GM18868 (cell line): Measurements from ENCODE around the gene GNB5.
"Not testable (repeated sequence)": the region's sequence is repeated elsewhere in the genome, so short reads cannot be mapped to it uniquely, and the experiment has no call there.

Experiments
- ATAC-seq: cut with Tn5 transposase; IDR thresholded peaks from one replicate; pipeline ENCODE4 v1.9.1; 2021; ENCODE audit warnings: mild to moderate bottlenecking, moderate library complexity; ENCODE audit not compliant: unreplicated experiment

GNB5 gene

DNA sequence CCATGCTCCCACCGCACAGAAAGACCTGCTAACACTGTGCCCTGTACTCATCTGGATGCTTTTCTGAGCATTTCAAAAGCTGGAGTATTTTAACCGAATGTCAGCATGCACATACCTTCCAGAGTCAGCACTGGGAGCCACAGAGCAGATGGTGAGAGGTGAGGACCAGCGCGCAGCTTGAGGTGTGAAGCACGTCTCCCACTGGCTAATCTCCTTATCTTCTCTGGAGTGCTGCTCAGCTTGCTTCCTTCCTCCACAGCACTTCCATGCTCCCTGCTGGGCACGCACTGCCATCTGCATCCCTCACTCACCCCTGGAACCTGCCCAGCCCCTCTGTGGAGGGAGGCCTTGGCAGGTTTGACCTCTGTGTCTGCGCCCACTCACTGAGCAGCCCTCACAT lies at the start of gene GNB5:
TSS of gene GNB5 (minus strand) at position 186 of the 400 bp plus-strand sequence. CDS start 6,716 bp downstream, outside the sequence.
- no peak for ATAC-seq

DNA sequence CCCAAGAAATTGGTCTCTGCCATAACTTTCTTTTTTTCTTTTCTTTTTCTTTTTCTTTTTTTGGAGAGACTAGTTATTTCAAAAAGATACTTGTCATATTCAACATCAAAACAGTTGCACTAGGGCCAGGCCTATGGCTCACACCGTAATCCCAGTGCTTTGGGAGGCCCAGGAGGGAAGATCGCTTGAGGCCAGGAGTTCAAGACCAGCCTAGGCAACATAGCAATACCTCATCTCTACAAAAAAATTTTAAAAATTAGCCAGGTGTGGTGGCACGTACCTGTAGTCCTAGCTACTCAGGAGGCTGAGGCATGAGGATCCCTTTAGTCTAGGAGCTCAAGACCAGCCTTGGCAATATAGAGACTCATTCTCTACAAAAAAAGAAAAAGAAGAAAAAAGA lies 49.0 kb upstream of the GNB5 start:
- ATAC-seq = no peak

DNA sequence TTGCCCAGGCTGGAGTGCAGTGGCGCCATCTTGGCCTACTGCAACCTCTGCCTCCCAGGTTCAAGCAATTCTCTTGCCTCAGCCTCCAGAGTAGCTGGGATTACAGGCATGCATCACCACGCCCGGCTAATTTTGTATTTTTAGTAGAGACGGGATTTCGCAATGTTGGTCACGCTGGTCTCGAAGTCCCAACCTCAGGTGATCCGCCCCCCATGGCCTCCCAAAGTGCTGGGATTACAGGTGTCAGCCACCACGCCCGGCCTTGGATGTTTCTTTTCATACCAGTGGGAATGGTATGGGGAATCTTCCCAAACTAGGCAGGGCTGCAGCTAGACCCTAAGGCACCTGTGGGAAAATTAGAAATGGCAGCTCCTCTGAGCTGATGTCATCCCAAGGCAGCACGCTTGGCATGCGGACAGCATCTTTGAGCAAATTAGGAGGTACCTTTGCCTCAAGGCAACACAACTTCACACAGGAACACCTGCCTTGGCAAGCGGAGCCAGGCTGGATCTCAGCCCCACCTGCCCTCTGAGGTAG lies 47.9 kb upstream of the GNB5 start:
- not testable (repeated sequence) for ATAC-seq

DNA sequence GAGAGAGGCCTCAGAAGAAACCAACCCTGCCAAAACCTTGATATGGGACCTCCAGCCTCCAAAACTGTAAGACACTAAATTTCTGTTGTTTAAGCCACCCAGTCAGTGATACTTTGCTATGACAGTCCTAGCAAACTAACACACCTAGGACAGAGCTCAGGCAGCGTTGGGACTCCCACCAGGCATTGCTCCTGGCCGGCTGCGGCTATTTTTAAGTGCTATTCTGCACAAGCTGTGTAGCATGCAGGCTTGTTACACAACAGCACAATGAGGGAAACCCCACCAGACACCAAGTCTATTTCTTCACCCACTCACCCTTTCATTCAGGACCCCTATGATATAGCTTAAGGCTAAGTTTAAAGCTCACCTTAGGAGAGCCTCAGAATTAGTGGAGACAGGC lies 47.0 kb upstream of the GNB5 start:
- ATAC-seq = no peak

DNA sequence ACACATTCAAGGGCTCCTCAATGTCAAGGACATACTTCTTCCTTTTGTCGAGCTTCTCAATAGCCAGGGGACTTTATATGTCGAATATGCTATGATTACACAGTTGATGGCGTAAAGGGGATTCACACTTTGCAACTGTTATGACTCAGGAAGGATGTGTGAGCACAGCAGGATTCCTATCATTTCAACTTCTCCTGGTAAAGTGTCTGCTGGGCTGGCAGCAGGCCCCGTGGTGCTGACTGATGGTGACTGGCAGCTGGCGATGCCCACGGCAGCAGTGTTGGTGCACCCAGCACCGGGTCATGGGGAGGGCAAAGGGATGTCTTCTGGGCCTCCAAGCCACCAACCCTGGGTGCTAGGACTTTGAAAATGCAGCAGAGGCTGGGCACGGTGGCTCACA lies 44.8 kb upstream of the GNB5 start:
- peak; percentile 47 for ATAC-seq

DNA sequence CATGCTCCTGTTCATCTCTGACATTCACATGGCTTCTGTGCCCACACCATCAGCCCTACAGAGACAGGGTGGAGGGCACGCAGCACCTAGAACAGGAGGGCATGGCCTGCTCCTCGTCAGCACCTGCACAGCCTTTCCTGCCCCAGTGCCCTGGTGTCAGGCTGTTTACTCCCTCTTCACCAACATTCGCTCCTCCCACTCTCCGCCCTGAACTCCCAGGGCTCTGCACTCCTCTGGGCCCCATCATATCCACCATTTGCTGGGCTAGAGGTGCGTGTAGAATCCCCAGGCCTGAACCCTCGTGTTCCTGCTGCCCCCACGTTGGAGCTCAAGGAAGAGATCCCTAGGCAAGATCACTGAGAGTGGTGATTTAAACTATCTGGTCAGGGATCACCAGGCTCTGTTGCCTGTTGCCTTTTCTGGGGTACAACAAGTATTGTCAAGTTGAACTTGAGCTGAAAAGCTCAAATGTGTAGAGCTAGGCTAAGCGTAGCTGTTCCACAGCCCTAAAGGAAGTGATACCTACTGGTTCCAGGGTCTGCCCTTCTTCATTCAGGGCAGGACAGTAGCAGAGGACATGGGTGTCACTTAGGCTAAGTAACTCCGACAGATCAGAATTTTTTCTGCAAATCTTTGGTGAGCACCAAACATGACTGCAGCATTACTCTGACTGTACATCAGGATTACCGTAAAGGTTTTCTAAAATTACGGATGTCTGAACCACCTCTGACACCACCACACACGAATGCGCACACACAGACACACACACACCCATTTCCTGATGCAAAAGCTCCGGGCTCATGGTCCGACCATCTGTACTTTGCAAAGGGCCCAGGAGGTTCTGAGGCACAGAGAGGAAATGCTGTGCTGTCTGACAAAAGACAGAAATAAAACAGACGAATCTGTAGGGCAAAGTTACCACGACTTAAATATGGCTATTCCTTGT lies 43.7 kb upstream of the GNB5 start:
- ATAC-seq = peak; percentile 49

DNA sequence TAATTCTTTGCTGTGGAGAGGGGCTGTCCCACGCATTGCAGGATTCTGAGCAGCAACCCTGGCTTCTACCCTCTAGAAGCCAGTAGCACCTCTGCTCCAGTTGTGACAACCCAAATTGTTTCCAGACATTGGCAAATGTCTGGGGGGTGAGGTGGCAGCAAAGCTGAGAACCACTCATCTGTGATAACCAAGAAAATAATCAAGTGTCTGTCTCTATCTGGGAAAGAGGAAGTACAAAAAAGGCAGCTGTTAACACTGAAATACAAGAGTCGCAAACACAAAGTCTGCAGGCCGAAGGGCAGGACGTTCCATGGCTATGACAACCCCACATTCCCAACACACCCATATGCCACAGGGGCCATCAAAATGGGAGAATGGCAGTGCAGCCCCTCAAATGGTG lies 42.2 kb upstream of the GNB5 start:
- peak; percentile 28 for ATAC-seq

DNA sequence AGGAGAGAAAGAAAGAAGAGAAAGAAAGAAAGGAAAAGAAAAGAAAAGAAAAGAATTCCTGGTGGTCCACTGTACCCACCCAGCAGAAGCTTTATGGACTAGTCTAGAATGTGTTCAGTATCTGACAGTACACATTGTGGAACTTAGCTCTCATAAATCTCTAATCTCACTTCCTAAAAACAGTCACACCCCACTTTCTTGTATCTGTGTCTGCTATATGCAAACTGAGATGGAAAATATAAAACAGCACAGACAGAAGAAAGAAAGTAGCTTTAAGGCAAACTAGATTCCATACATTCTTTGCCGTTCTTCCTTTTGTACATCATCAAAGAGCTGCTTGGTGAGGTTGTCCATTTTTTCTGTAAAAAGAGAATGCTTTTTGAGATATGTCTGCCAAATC lies 41.1 kb upstream of the GNB5 start:
- peak; percentile 51 for ATAC-seq

DNA sequence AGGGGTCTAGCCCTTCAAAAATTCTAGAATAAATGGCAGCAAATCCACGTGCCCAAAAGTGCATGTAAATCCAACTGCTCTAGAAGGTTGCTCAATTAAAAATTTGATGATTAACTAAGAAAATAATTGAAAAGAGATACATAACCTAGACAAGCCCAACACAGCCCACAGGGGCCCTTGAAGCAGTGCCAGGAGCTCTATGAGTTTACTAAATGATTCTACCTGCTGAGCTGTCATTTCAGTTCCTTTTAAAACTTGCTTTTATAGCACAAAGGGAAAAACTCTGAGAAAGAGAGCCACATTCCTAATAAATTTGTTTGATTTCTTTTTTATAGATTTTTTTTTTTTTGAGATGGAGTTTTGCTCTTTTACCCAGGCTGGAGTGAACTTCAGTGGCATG lies 38.9 kb upstream of the GNB5 start:
- ATAC-seq = no peak

DNA sequence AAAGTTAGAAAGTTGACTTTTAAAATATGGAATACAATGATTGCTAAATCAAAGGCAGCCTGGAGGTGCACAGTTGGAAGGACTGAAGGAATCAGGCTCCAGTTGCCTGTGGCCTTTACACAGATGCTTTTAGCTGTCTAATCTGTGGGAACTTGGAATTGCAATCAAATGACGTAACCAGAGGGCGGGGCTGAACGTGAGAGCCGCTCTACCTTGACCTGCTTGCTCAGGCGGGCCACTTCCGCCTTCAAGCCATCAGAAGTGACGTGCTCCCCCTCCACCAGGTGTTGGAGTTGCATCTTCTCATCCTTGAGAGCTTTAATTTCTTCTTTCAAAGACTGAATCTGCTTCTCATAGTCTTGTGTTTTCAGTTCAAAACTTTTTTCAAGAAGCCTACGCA lies 37.7 kb upstream of the GNB5 start:
- peak; percentile 33 for ATAC-seq

DNA sequence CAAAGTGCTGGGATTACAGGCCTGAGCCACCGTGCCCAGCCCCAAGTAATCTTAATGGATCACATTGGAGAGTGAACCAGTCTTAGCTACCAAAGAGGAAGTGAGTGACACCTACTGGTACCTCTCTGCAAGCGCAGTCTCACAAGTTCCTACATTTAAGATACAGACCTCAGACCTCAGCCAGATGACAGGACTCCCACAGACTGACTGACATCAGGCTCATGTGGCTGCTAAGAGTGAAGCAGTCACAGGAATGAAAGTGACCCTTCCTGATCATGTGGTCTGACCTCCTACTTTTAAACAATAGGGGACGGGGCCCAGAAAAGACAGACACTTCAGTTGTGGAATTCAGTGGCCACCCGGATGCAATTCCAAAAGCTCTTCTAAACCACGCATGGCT lies 36.3 kb upstream of the GNB5 start:
- ATAC-seq = peak; percentile 81

DNA sequence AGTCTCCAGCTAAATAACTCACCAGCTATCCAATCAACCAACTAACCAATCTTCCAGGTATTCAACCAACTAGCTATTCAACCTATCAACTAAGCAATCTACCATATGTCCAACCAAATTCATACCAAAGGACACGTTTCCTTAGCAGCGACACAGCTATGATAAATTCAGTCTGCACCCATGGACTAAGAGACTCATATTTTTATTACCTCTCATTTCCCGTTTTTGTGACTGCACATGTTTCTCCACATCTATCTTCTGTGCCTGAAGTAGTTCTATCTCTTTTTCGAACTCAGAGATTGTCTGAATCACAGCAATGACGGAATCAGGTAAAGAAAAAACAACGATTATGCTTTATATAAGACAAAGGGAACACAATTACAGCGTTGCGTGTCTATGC lies 34.0 kb upstream of the GNB5 start:
- no peak for ATAC-seq

DNA sequence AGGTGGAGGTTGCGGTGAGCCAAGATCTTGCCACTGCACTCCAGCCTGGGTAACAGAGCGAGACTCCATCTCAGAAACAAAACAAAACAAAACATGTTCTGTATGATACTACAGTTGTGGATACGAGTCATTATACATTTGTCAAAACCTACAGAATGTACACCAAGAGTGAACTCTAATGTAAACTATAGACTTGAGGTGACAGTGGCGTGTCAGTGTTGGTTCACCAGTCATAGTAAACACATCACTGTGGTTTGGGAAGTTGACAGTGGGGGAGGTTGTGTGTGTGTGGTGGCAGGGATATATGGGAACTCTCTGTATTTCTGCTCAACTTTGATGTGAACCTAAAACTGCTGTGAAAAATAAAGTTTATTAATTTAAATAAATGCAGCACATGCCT lies 33.0 kb upstream of the GNB5 start:
- no peak for ATAC-seq

DNA sequence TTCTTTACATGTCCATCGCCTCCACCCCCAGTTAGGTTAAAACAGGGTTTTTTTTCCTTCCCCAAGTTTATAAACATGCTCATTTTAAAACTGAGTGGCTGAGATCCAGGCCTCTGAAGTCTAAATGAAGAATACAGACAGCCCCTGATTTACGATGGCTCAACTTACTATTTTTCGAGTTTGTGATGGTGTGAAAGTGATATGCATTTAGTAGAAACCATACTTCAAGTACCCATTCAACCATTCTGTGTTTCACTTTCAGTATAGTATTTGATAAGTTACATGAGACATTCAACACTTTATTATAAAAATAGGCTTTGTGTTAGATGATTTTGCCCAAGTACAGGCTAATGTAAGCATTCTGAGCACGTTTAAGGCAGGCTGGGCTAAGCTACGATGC lies 30.5 kb upstream of the GNB5 start:
- ATAC-seq = peak; percentile 72

DNA sequence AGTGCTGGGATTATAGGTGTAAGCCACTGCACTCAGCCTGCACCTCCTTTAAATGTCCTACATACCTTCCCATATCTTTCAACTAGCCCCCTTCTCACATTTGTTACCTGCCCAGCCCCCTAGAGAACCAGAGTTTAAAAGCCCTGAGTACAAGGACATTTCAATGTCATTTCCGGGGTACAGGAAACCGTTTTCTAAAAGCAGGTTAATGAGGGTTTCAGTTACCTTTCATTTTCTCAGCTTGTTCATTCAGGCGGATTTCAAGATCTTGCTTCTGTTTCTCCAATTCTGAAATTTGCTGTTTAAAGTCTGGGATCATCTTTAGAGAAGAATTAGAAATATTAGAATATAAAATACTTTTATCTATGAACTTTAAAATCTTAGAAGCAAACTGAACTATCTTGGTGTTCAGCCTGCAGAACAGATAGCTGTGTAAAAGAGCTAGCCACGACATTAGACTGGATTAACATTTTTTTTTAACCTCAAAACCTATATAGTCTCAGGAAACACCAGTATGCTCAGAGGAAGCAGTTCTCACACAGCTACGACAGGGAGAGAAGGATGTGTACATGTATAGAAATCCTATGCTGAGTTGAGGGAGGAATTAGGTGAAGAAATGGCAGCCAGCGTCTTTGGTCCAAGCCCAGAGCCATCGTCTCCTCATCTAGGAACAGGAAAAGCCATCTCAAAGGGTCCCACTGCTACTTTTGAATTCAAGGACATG lies 29.9 kb upstream of the GNB5 start:
- ATAC-seq = peak; percentile 35

DNA sequence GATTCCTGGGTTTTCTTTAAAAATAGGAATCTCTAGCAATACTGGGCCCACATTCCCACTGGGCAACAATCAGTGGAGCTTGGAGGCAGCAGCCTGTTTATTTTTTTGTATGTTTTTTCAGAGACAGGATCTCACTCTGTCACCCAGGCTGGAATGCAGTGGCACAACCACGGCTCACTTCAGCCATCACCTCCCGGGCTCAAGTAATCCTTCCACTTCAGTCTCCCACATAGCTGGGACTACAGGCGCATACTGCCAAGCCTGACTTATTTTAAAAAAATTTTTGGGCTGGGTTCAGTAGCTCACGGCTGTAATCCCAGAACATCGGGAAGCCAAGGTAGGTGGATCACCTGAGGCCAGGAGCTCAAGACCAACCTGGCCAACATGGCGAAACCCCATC lies 29.1 kb upstream of the GNB5 start:
- no peak for ATAC-seq

DNA sequence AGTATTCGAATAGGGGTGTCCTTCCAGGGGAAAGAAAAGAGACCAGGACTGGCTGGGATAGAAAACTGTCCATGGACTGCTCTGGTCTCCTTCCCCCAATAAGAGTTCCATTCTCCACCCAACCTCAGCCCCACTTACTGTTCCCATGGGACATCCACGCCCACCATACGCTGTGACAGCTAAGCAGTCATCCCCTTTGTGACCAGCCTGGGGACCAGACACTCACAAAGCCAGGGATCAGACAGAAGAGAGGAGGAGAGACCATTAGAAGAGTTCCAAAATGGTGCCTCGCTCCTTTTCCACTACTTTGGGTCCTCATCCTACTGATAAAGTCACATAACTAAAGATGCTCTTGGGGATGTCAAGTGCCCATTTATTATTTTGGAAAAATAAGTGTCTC lies 27.6 kb upstream of the GNB5 start:
- ATAC-seq = no peak

DNA sequence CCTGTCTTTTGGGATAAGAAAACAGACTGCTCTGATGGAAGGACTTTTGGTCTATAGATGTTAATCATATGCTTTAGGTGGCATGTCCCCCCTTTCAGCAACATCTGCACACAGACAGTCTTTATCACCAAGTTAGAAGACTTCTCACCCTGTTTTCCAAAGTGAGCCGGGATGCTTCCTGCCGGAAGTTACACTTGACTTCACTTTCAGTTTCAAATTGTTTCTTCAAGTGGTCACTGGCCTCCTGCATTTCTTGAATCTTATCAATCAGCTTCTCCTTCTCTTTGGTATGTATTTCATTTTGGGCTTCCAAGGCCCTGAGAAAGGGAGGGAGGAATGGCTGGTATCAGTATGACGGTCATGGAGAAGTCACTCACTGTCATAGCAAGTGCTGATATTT lies 27.2 kb upstream of the GNB5 start:
- ATAC-seq = no peak

DNA sequence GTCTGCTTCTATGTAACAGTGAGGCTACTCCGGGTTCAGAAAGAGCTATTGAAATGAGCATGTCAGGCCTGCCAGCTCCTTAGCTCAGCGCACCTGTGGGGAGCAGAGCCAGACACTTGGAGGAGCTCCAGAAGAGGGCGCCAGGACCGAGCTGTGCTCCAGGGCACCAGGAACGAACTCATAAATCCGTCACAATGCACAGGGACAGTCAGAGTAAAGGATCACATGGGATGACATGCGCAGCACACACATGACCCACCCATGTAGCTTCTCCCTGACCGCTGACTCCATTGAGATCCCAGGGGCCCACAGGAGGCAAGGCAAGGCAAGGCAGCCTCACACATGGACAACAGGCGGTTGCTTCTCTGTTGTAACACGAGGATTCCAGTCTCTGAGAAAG lies 26.0 kb upstream of the GNB5 start:
- ATAC-seq = no peak

DNA sequence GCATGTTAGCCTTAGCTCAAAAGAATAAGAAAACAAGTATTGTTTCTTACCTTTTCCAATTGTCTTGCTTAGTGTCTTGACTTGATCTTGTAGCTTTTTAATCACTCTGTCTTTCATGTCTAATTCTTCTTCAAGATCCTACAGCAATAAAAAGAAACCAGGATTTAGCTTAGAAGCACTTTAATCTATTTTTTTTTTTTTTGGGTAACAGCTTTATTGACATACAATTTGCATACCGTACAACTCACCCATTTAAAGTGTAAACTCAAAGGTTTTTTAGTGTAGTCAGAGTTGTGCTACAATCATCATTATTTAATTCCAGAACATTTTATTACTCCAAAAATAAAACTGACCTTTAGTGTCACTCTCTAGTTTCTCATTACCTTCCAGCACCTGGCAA lies 23.4 kb upstream of the GNB5 start:
- no peak for ATAC-seq

DNA sequence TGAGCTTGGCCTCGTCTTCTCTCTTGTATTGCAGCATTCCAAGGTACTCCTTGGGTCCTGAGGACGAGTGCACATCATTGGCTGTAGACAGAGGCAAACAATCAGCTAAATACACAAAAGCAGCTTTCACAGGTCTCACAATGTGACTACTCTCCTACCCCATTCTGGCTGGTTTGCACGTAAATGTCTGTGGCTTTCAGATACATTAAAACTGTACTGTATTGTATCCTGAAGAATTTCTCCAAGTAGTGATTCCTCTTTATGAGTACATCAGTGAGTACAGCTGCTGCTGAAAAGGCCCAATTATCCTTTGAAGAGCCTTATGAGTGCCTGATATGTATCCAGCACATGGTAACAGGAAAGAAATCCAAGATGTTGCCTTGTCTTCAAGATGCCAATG lies 22.0 kb upstream of the GNB5 start:
- ATAC-seq = no peak
